Esophagus squamous epithelium (tissue), 5 donors: ENCODE measurements around the gene FGF3. TPM values are rescaled to one million over a fixed set of nuclear protein-coding genes. Genes with fewer than 3 reads are reported as not detected.

Experiments used
- DNase-seq: peaks from one replicate; lab custom pipeline; 2025; lab: John Stamatoyannopoulos, UW
- H3K27ac ChIP-seq, 4 donors: fragments of 200-600 bp; sonication (generic); one replicate each; pipeline ENCODE4 v1.5.1; 2016 to 2019; ENCODE audit warnings: mild to moderate bottlenecking in 1 of 4
- H3K27me3 ChIP-seq, 4 donors: fragments of 200-600 bp; sonication (generic); 1 replicate in 3 of 4; 2 replicates in 1 of 4; pipeline versions ENCODE4 v1.5.1 to v1.6.0; 2017 to 2021; ENCODE audit warnings: antibody characterized with exemption in 1 of 4
- H3K36me3 ChIP-seq, 3 donors: fragments of 200-600 bp; sonication (generic); one replicate each; pipeline ENCODE4 v1.5.1; 2016 to 2019
- H3K4me1 ChIP-seq, 3 donors: fragments of 200-600 bp; sonication (generic); one replicate each; pipeline ENCODE4 v1.5.1; 2017 to 2019
- H3K4me3 ChIP-seq, 4 donors: fragments of 200-600 bp; sonication (generic); 1 replicate in 3 of 4; 2 replicates in 1 of 4; pipeline ENCODE4 v1.5.1; 2016 to 2019; ENCODE audit warnings: mild to moderate bottlenecking in 2 of 4, moderate library complexity in 1 of 4
- H3K9me3 ChIP-seq, 3 donors: fragments of 200-600 bp; sonication (generic); one replicate each; pipeline ENCODE4 v1.5.1; 2016 to 2019
- POLR2A ChIP-seq, 4 donors: fragments of 450-650 bp; IDR thresholded peaks; one replicate each; pipeline ENCODE4 v1.6.1; 2017; ENCODE audit warnings: antibody characterized with exemption in 4 of 4, mild to moderate bottlenecking in 4 of 4, moderate library complexity in 3 of 4
- WGBS, 2 donors: methylation state at CpG; one replicate each; pipeline ENCODE4 v1.1.5; 2018; 5-methylcytosine and 5-hydroxymethylcytosine counted together
- intact Hi-C: fragments of 100-400 bp; cut with DNase I; formaldehyde crosslinking; loops from one replicate; pipeline ENCODE4 v1.15.0; 2022
- total RNA-seq, 4 donors: library from RNA; depleted of rRNA; stranded (reverse); fragments of >200 nt; gene quantifications; one replicate each; pipeline ENCODE4 v1.1.0, GENCODE V29; 2016
- TF ChIP-seq, protein P1 (sequence below), 6 experiments: fragments of 450-650 bp in 4 of 6; fragments of 200-600 bp in 2 of 6; sonication (generic) in 2 of 6; IDR thresholded peaks; one replicate each; pipeline ENCODE4 v1.5.1; 2016 to 2019; ENCODE audit warnings: antibody characterized with exemption in 6 of 6, mild to moderate bottlenecking in 4 of 6, moderate library complexity in 4 of 6
- donor health status: DM: yes; HTN: yes; CAD: no.

The FGF3 gene
- total RNA-seq, 4 donors from 2014 or later, result not detected

GRCh38 chr11:69862797-69863543 lies 43.8 kb upstream of the FGF3 start:
- peaks cover 0 to 94% (median 0%) of the 10 kb centered on the region in 4 donors for H3K27me3 ChIP-seq

GRCh38 chr11:69862331-69862771 lies 43.1 kb upstream of the FGF3 start:
- WGBS, 2 donors, result 55 to 80% methylated on average over 2 to 17 of the region's 19 CpGs
- Histone ChIP-seq H3K4me1 (no peaks in the 10 kb centered on the region), H3K4me3 (no peak overlapping the region), H3K36me3 (no peaks in the 10 kb centered on the region), H3K27ac (no peak overlapping the region), H3K27me3 (peaks cover 0 to 92% (median 0%) of the 10 kb centered on the region in 4 donors), H3K9me3 (no peaks in the 10 kb centered on the region)
- no peak for TF ChIP-seq POLR2A (IDR thresholded peaks at IDR 0.05)
- TF ChIP-seq, protein P1, sequence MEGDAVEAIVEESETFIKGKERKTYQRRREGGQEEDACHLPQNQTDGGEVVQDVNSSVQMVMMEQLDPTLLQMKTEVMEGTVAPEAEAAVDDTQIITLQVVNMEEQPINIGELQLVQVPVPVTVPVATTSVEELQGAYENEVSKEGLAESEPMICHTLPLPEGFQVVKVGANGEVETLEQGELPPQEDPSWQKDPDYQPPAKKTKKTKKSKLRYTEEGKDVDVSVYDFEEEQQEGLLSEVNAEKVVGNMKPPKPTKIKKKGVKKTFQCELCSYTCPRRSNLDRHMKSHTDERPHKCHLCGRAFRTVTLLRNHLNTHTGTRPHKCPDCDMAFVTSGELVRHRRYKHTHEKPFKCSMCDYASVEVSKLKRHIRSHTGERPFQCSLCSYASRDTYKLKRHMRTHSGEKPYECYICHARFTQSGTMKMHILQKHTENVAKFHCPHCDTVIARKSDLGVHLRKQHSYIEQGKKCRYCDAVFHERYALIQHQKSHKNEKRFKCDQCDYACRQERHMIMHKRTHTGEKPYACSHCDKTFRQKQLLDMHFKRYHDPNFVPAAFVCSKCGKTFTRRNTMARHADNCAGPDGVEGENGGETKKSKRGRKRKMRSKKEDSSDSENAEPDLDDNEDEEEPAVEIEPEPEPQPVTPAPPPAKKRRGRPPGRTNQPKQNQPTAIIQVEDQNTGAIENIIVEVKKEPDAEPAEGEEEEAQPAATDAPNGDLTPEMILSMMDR (IDR thresholded peaks at IDR 0.05), result no peak
- no peak for DNase-seq
- intact Hi-C loops, result no loop called here

More at GRCh38 chr11:69862797-69863543, 43.8 kb upstream of the FGF3 start:
- TF ChIP-seq, protein P1 (IDR thresholded peaks at IDR 0.05), result no peak
- DNase-seq, result no peak
- WGBS, 2 donors, result 70 to 79% methylated on average over 6 to 11 of the region's 12 CpGs
- Histone ChIP-seq H3K4me1 (no peaks in the 10 kb centered on the region), H3K27ac (no peak overlapping the region), H3K4me3 (no peak overlapping the region), H3K36me3 (no peaks in the 10 kb centered on the region), H3K9me3 (no peaks in the 10 kb centered on the region)
- intact Hi-C loops, result no loop called here

DNA sequence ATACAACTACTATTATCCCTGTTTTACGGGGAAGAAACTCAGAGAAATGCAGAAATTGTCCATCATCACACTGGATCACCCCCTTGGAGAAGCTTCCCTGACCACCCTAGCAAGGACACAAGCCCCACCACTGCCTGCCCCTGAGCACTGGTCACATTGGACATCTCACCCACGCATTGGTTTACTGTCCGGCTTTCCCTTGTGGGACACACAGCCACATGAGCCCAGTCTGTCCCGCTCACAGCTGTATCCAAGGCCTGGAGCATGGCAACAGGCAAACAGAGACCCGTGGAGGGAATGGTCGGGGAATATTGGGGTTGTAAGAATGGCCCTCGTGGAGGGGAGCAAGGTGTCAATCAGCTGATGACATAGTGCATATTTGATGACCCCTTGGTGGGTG lies 42.7 kb upstream of the FGF3 start:
- no peak for DNase-seq
- Histone ChIP-seq H3K27ac (no peak overlapping the region), H3K4me3 (no peak overlapping the region), H3K36me3 (no peaks in the 10 kb centered on the region), H3K27me3 (peaks cover 0 to 89% (median 0%) of the 10 kb centered on the region in 4 donors), H3K4me1 (no peaks in the 10 kb centered on the region), H3K9me3 (no peaks in the 10 kb centered on the region)
- TF ChIP-seq POLR2A (IDR thresholded peaks at IDR 0.05), result no peak
- TF ChIP-seq, protein P1 (IDR thresholded peaks at IDR 0.05), result no peak
- intact Hi-C loops, result no loop called here
- WGBS, 2 donors, result 79 to 84% methylated on average over 2 to 7 of the region's 7 CpGs

- Histone ChIP-seq H3K27me3 (peaks cover 0 to 82% (median 0%) of the 10 kb centered on the region in 4 donors), H3K9me3 (no peaks in the 10 kb centered on the region), H3K4me1 (no peaks in the 10 kb centered on the region), H3K36me3 (no peaks in the 10 kb centered on the region), H3K27ac (no peak overlapping the region), H3K4me3 (no peak overlapping the region)
- 79 to 89% methylated on average over 4 to 8 of the region's 9 CpGs for WGBS, 2 donors
- TF ChIP-seq, protein P1 (IDR thresholded peaks at IDR 0.05), result no peak
- intact Hi-C loops, result no loop called here
- DNase-seq, result no peak
These were observed 41.7 kb upstream of the FGF3 start for GRCh38 chr11:69860796-69861445.

GRCh38 chr11:69860244-69860643 lies 41.0 kb upstream of the FGF3 start:
- no peak overlapping the region for H3K4me3 ChIP-seq
- 50 to 70% methylated on average over 4 to 5 of the region's 5 CpGs for WGBS, 2 donors

More at GRCh38 chr11:69860244-69860643, 41.0 kb upstream of the FGF3 start:
- no peak for TF ChIP-seq POLR2A (IDR thresholded peaks at IDR 0.05)
- TF ChIP-seq, protein P1 (IDR thresholded peaks at IDR 0.05), result no peak
- no peak for DNase-seq
- Histone ChIP-seq H3K36me3 (no peaks in the 10 kb centered on the region), H3K4me1 (no peaks in the 10 kb centered on the region), H3K9me3 (no peaks in the 10 kb centered on the region), H3K27ac (no peak overlapping the region), H3K27me3 (peaks cover 0 to 82% (median 0%) of the 10 kb centered on the region in 4 donors)
- intact Hi-C loops, result no loop called here
